ENCODE data around the gene DNAI2. TPM values are rescaled to one million over a fixed set of nuclear protein-coding genes. Genes with fewer than 3 reads are reported as not detected.

Gene DNAI2
- polyA plus RNA-seq, 1 donor from 2014 or later, result not detected

DNA sequence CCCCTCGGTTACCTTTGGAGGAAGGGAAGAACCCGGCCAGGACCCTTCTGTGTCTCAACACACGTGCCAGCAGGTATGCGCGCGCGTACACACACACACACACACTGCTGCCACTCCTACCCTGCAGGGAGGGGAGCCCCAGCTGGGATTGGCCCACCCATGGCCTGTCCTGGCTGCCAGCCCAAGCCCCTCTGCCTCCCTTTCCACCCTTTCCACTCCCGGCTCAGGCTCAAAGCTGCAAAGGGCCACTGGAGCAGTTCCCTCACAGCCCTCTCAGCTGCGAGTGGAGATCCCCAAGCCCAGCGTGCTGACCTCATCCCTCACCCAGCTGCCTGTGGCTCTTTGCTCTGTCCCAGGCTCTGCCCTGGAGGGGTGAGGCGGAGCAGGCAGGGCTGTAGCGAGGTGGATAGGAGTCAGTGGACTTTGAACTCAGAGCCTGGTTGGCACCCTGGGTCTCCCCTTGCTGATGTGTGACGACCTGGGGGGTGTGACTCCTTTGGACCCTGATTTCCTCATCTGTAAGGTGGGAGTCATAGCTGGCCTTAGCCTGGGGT is 66.5 kb downstream of the DNAI2 start:
- H3K4me2 ChIP-seq (ENCODE audit: low read length), result no peak overlapping the region
- H2AFZ ChIP-seq (ENCODE audit: low read depth, low read length), result no peak overlapping the region
- no peak overlapping the region for H3K9ac ChIP-seq (ENCODE audit: low read length)
- no peak overlapping the region for H3K27ac ChIP-seq (ENCODE audit: low read length)
- H3K79me2 ChIP-seq (replicated peaks; ENCODE audit: insufficient read depth, low read length), result no peaks in the 10 kb centered on the region
- H3K9me3 ChIP-seq (ENCODE audit: low read length), result no peaks in the 10 kb centered on the region
- no peak overlapping the region for H3K4me3 ChIP-seq (ENCODE audit: low read length)
- no peaks in the 10 kb centered on the region for H3K27me3 ChIP-seq (ENCODE audit: insufficient read depth, low read depth, low read length)
- H3K9me2 ChIP-seq (ENCODE audit: insufficient read depth, low read length), result no peaks in the 10 kb centered on the region
- H3F3A ChIP-seq (ENCODE audit: insufficient read depth, low read length, poor library complexity, severe bottlenecking), result no peaks in the 10 kb centered on the region
- TF ChIP-seq TAF1 (IDR thresholded peaks at IDR 0.05; ENCODE audit: low read depth) (no peak), MXI1 (conservative IDR thresholded peaks at IDR 0.05; ENCODE audit: poor library complexity, severe bottlenecking) (no peak), RAD21 (conservative IDR thresholded peaks at IDR 0.05) (no peak), EP300 (conservative IDR thresholded peaks at IDR 0.05; ENCODE audit: poor library complexity, severe bottlenecking) (no peak), EZH2 (IDR thresholded peaks at IDR 0.05; ENCODE audit: borderline replicate concordance, insufficient read depth, low read length, poor library complexity, severe bottlenecking) (no peak), SMC3 (conservative IDR thresholded peaks at IDR 0.05; ENCODE audit: poor library complexity) (no peak), POLR2AphosphoS5 (IDR thresholded peaks at IDR 0.05) (no peak)
- TF ChIP-seq, protein P1, sequence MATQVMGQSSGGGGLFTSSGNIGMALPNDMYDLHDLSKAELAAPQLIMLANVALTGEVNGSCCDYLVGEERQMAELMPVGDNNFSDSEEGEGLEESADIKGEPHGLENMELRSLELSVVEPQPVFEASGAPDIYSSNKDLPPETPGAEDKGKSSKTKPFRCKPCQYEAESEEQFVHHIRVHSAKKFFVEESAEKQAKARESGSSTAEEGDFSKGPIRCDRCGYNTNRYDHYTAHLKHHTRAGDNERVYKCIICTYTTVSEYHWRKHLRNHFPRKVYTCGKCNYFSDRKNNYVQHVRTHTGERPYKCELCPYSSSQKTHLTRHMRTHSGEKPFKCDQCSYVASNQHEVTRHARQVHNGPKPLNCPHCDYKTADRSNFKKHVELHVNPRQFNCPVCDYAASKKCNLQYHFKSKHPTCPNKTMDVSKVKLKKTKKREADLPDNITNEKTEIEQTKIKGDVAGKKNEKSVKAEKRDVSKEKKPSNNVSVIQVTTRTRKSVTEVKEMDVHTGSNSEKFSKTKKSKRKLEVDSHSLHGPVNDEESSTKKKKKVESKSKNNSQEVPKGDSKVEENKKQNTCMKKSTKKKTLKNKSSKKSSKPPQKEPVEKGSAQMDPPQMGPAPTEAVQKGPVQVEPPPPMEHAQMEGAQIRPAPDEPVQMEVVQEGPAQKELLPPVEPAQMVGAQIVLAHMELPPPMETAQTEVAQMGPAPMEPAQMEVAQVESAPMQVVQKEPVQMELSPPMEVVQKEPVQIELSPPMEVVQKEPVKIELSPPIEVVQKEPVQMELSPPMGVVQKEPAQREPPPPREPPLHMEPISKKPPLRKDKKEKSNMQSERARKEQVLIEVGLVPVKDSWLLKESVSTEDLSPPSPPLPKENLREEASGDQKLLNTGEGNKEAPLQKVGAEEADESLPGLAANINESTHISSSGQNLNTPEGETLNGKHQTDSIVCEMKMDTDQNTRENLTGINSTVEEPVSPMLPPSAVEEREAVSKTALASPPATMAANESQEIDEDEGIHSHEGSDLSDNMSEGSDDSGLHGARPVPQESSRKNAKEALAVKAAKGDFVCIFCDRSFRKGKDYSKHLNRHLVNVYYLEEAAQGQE (IDR thresholded peaks at IDR 0.05; ENCODE audit: borderline replicate concordance), result no peak
- TF ChIP-seq, protein P2, sequence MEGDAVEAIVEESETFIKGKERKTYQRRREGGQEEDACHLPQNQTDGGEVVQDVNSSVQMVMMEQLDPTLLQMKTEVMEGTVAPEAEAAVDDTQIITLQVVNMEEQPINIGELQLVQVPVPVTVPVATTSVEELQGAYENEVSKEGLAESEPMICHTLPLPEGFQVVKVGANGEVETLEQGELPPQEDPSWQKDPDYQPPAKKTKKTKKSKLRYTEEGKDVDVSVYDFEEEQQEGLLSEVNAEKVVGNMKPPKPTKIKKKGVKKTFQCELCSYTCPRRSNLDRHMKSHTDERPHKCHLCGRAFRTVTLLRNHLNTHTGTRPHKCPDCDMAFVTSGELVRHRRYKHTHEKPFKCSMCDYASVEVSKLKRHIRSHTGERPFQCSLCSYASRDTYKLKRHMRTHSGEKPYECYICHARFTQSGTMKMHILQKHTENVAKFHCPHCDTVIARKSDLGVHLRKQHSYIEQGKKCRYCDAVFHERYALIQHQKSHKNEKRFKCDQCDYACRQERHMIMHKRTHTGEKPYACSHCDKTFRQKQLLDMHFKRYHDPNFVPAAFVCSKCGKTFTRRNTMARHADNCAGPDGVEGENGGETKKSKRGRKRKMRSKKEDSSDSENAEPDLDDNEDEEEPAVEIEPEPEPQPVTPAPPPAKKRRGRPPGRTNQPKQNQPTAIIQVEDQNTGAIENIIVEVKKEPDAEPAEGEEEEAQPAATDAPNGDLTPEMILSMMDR (IDR thresholded peaks at IDR 0.05; ENCODE audit: poor library complexity, severe bottlenecking), result no peak
- H4K20me1 ChIP-seq (ENCODE audit: insufficient read depth), result no peaks in the 10 kb centered on the region
- no peaks in the 10 kb centered on the region for H3K36me3 ChIP-seq (ENCODE audit: insufficient read depth, low read length)

DNA sequence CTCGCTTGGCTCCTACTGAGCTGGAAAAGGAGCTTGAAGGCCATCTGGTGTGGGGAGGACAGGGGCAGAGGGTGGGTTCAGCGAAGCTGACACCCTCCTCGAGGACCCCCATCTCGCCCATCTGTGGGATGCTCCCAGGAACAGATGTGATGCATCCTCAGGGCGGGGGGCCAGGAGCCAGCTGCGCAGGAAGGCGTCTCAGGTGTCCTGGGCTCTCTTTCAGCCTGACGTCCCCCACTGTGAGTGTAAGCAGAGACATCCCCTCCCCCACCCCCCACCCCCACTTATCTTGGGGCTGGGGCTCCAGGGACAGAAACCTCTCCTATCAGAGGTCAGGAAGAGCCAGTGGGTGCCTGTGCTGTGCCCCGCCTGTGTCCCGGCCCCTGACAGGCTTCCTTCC is 68.2 kb downstream of the DNAI2 start:
- Histone ChIP-seq H3K4me3 (ENCODE audit: low read length) (no peak overlapping the region), H2AFZ (ENCODE audit: low read depth, low read length) (no peak overlapping the region), H3K4me2 (ENCODE audit: low read length) (no peak overlapping the region), H3K27me3 (ENCODE audit: insufficient read depth, low read depth, low read length) (no peaks in the 10 kb centered on the region), H4K20me1 (ENCODE audit: insufficient read depth) (no peaks in the 10 kb centered on the region), H3K9me3 (ENCODE audit: low read length) (no peaks in the 10 kb centered on the region), H3K9me2 (ENCODE audit: insufficient read depth, low read length) (no peaks in the 10 kb centered on the region), H3K79me2 (replicated peaks; ENCODE audit: insufficient read depth, low read length) (no peaks in the 10 kb centered on the region), H3K9ac (ENCODE audit: low read length) (no peak overlapping the region), H3K36me3 (ENCODE audit: insufficient read depth, low read length) (no peaks in the 10 kb centered on the region), H3F3A (ENCODE audit: insufficient read depth, low read length, poor library complexity, severe bottlenecking) (no peaks in the 10 kb centered on the region), H3K27ac (ENCODE audit: low read length) (no peak overlapping the region)
- TF ChIP-seq EZH2 (IDR thresholded peaks at IDR 0.05; ENCODE audit: borderline replicate concordance, insufficient read depth, low read length, poor library complexity, severe bottlenecking) (no peak), POLR2AphosphoS5 (IDR thresholded peaks at IDR 0.05) (no peak), EP300 (conservative IDR thresholded peaks at IDR 0.05; ENCODE audit: poor library complexity, severe bottlenecking) (no peak), SMC3 (conservative IDR thresholded peaks at IDR 0.05; ENCODE audit: poor library complexity) (no peak), MXI1 (conservative IDR thresholded peaks at IDR 0.05; ENCODE audit: poor library complexity, severe bottlenecking) (no peak), RAD21 (conservative IDR thresholded peaks at IDR 0.05) (no peak), TAF1 (IDR thresholded peaks at IDR 0.05; ENCODE audit: low read depth) (no peak)
- TF ChIP-seq, protein P1 (IDR thresholded peaks at IDR 0.05; ENCODE audit: borderline replicate concordance), result no peak
- TF ChIP-seq, protein P2 (IDR thresholded peaks at IDR 0.05; ENCODE audit: poor library complexity, severe bottlenecking), result no peak

All from neural cell (in vitro differentiated cells).